ENCODE measurements around the gene RAC3. TPM values are rescaled to one million over a fixed set of nuclear protein-coding genes. Genes with fewer than 3 reads are reported as not detected.

RAC3 gene
- total RNA-seq, 4 donors from 2014 or later, result 0.42 to 2.0 TPM; not detected in 2

GRCh38 chr17:82081966-82082365 lies 50.5 kb downstream of the RAC3 start:
- intact Hi-C loops (cut with DNase I; ENCODE audit: low total_unique reads) (no loop called here), in situ Hi-C loops (cut with MboI; ENCODE audit: low sequenced_read_pairs in 4 of 4) (no loop called here)
- Histone ChIP-seq H3K4me1 (no peaks in the 10 kb centered on the region), H3K27me3 (no peaks in the 10 kb centered on the region), H3K27ac (no peak overlapping the region), H3K9me3 (no peaks in the 10 kb centered on the region), H3K36me3 (peaks cover 0 to 77% of the 10 kb centered on the region in 2 donors), H3K4me3 (no peak overlapping the region)
- DNase-seq (no peak), ATAC-seq (no peak)
- TF ChIP-seq CTCF (IDR thresholded peaks at IDR 0.05 in 4 of 5, conservative IDR thresholded peaks at IDR 0.05 in 1 of 5) (no peak), POLR2A (IDR thresholded peaks at IDR 0.05) (no peak)

- no peak for ATAC-seq
- H3K36me3 ChIP-seq, result peaks cover 0 to 82% of the 10 kb centered on the region in 2 donors
- TF ChIP-seq CTCF (IDR thresholded peaks at IDR 0.05 in 4 of 5, conservative IDR thresholded peaks at IDR 0.05 in 1 of 5), result no peak
- TF ChIP-seq POLR2A (IDR thresholded peaks at IDR 0.05), result no peak
- no peaks in the 10 kb centered on the region for H3K27me3 ChIP-seq
- DNase-seq, result no peak
- H3K4me1 ChIP-seq, result no peaks in the 10 kb centered on the region
- no peaks in the 10 kb centered on the region for H3K9me3 ChIP-seq
- intact Hi-C loops (cut with DNase I; ENCODE audit: low total_unique reads), result no loop called here
- no peak overlapping the region for H3K27ac ChIP-seq
- in situ Hi-C loops (cut with MboI; ENCODE audit: low sequenced_read_pairs in 4 of 4), result no loop called here
- no peak overlapping the region for H3K4me3 ChIP-seq
Observed at GRCh38 chr17:82082456-82082855, 51.0 kb downstream of the RAC3 start.

- intact Hi-C loops (cut with DNase I; ENCODE audit: low total_unique reads), result no loop called here
- in situ Hi-C loops (cut with MboI; ENCODE audit: low sequenced_read_pairs in 4 of 4), result no loop called here
- H3K9me3 ChIP-seq, result no peaks in the 10 kb centered on the region
- H3K36me3 ChIP-seq, result peaks cover 0 to 87% of the 10 kb centered on the region in 2 donors
- H3K4me3 ChIP-seq, result no peak overlapping the region
- no peak for ATAC-seq
- no peak for DNase-seq
- no peaks in the 10 kb centered on the region for H3K4me1 ChIP-seq
- H3K27ac ChIP-seq, result no peak overlapping the region
- H3K27me3 ChIP-seq, result no peaks in the 10 kb centered on the region
- TF ChIP-seq POLR2A (IDR thresholded peaks at IDR 0.05), result no peak
- TF ChIP-seq CTCF (IDR thresholded peaks at IDR 0.05 in 4 of 5, conservative IDR thresholded peaks at IDR 0.05 in 1 of 5), result no peak
Observed at GRCh38 chr17:82083009-82083408, 51.5 kb downstream of the RAC3 start.

Other genes starting within 250 kb of the RAC3 start
- under 1 TPM in 1 of 4 donors, not detected in 3; 0.29 TPM for gene GCGR, start 227.5 kb upstream of the RAC3 start, total RNA-seq
- 10 to 100 TPM in 3 of 4 donors, 1 to 10 TPM in 1; 8.3 to 36.2 (median 25.2) TPM for gene MCRIP1, start 198.4 kb upstream of the RAC3 start, total RNA-seq
- gene PPP1R27, start 196.6 kb upstream of the RAC3 start, total RNA-seq, result 100 to 1,000 TPM; 245 to 708 (median 400) TPM
- 100 to 1,000 TPM; 497 to 717 (median 621) TPM for gene P4HB, start 171.1 kb upstream of the RAC3 start, total RNA-seq
- gene ARHGDIA, start 160.3 kb upstream of the RAC3 start, total RNA-seq, result 100 to 1,000 TPM in 1 of 4 donors, 10 to 100 TPM in 3; 52.1 to 122 (median 64.4) TPM
- gene ALYREF, start 140.1 kb upstream of the RAC3 start, total RNA-seq, result 10 to 100 TPM; 40.9 to 65.3 (median 50.7) TPM
- 100 to 1,000 TPM; 173 to 258 (median 197) TPM for gene ANAPC11, start 140.0 kb upstream of the RAC3 start, total RNA-seq
- gene NPB, start 129.4 kb upstream of the RAC3 start, total RNA-seq, result 1 to 10 TPM in 2 of 4 donors, under 1 TPM in 1, not detected in 1; 0.46 to 1.4 (median 1.1) TPM
- 10 to 100 TPM; 22.6 to 44.8 (median 37.1) TPM for gene PCYT2, start 120.3 kb upstream of the RAC3 start, total RNA-seq
- gene SIRT7, start 113.5 kb upstream of the RAC3 start, total RNA-seq, result 10 to 100 TPM in 1 of 4 donors, 1 to 10 TPM in 3; 7.2 to 11.4 (median 8.3) TPM
- 10 to 100 TPM; 37.1 to 65.5 (median 51.9) TPM for gene MAFG, start 103.9 kb upstream of the RAC3 start, total RNA-seq
- 10 to 100 TPM in 3 of 4 donors, 1 to 10 TPM in 1; 5.6 to 16.8 (median 11.6) TPM for gene PYCR1, start 94.4 kb upstream of the RAC3 start, total RNA-seq
- 10 to 100 TPM in 2 of 4 donors, 1 to 10 TPM in 2; 2.9 to 24.9 (median 13.3) TPM for gene MYADML2, start 84.4 kb upstream of the RAC3 start, total RNA-seq
- 1 to 10 TPM in 3 of 4 donors, not detected in 1; 1.7 to 1.8 (median 1.7) TPM for gene NOTUM, start 70.5 kb upstream of the RAC3 start, total RNA-seq
- gene ASPSCR1, start 54.0 kb upstream of the RAC3 start, total RNA-seq, result 10 to 100 TPM; 24.0 to 44.7 (median 32.0) TPM
- 10 to 100 TPM; 41.2 to 62.7 (median 57.0) TPM for gene CENPX, start 8.8 kb upstream of the RAC3 start, total RNA-seq
- 1 to 10 TPM; 1.1 to 5.0 (median 3.8) TPM for gene LRRC45, start 8.4 kb upstream of the RAC3 start, total RNA-seq
- gene DCXR, start 6.0 kb downstream of the RAC3 start, total RNA-seq, result 100 to 1,000 TPM; 130 to 296 (median 223) TPM
- gene RFNG, start 20.1 kb downstream of the RAC3 start, total RNA-seq, result 10 to 100 TPM; 29.6 to 64.9 (median 49.1) TPM
- gene GPS1, start 20.2 kb downstream of the RAC3 start, total RNA-seq, result 100 to 1,000 TPM; 119 to 174 (median 137) TPM
- 100 to 1,000 TPM in 2 of 4 donors, 10 to 100 TPM in 2; 54.6 to 119 (median 83.2) TPM for gene DUS1L, start 34.1 kb downstream of the RAC3 start, total RNA-seq
- gene FASN, start 66.6 kb downstream of the RAC3 start, total RNA-seq, result 10 to 100 TPM; 16.3 to 34.5 (median 26.3) TPM
- 10 to 100 TPM in 1 of 4 donors, 1 to 10 TPM in 3; 3.7 to 11.3 (median 5.1) TPM for gene CCDC57, start 181.2 kb downstream of the RAC3 start, total RNA-seq
- gene SLC16A3, start 197.4 kb downstream of the RAC3 start, total RNA-seq, result 100 to 1,000 TPM in 2 of 4 donors, 10 to 100 TPM in 2; 46.0 to 173 (median 126) TPM
- 10 to 100 TPM; 34.0 to 55.2 (median 47.3) TPM for gene CSNK1D, start 242.0 kb downstream of the RAC3 start, total RNA-seq

All from gastrocnemius medialis (tissue), 4 donors.